Right atrium auricular region (tissue), 2 donors: ENCODE results near the gene LIMCH1. TPM values are rescaled to one million over a fixed set of nuclear protein-coding genes. Genes with fewer than 3 reads are reported as not detected.

ENCODE experiments used
- DNase-seq: peaks from one replicate; pipeline ENCODE4 v3.0.0-alpha.2; 2019; ENCODE audit warnings: low spot score
- H3K27ac ChIP-seq, 2 donors: fragments of 200-600 bp; sonication (generic); 1 replicate in 1 of 2; 2 replicates in 1 of 2; pipeline ENCODE4 v1.5.1; 2016 to 2019
- H3K27me3 ChIP-seq, 2 donors: fragments of 200-600 bp; sonication (generic); one replicate each; pipeline versions ENCODE4 v1.5.1 to v1.6.0; 2017 to 2019
- H3K36me3 ChIP-seq: fragments of 200-600 bp; sonication (generic); one replicate; pipeline ENCODE4 v1.5.1; 2016
- H3K4me1 ChIP-seq, 2 donors: fragments of 200-600 bp; sonication (generic); one replicate each; pipeline versions ENCODE4 v1.5.1 to v1.6.0; 2017 to 2019
- H3K4me3 ChIP-seq, 2 donors: fragments of 200-600 bp; sonication (generic); 1 replicate in 1 of 2; 2 replicates in 1 of 2; pipeline ENCODE4 v1.5.1; 2017 to 2019; ENCODE audit warnings: mild to moderate bottlenecking in 1 of 2, moderate library complexity in 1 of 2
- H3K9me3 ChIP-seq, 2 donors: fragments of 200-600 bp; sonication (generic); one replicate each; pipeline ENCODE4 v1.5.1; 2019
- CTCF ChIP-seq, 2 donors: fragments of 200-600 bp; sonication (generic); IDR thresholded peaks; one replicate each; pipeline ENCODE4 v1.5.1; 2019; ENCODE audit warnings: antibody characterized with exemption in 2 of 2
- total RNA-seq, 2 donors: library from RNA; depleted of rRNA; stranded (reverse); fragments of >200 nt; gene quantifications; one replicate each; pipeline ENCODE4 v1.1.0, GENCODE V29; 2016

LIMCH1 gene
- total RNA-seq, 2 donors from 2014 or later: 76.1 to 101 TPM

GRCh38 chr4:41632481-41633073 is 94.6 kb downstream of the LIMCH1 start:
- Histone ChIP-seq H3K36me3 (peaks cover 7% of the 10 kb centered on the region), H3K27ac (no peak overlapping the region), H3K4me1 (peaks cover 0 to 3% of the 10 kb centered on the region in 2 donors), H3K27me3 (no peaks in the 10 kb centered on the region), H3K4me3 (no peak overlapping the region), H3K9me3 (no peaks in the 10 kb centered on the region)
- DNase-seq: no peak
- TF ChIP-seq CTCF (IDR thresholded peaks at IDR 0.05): no peak

GRCh38 chr4:41633321-41633720 is 95.4 kb downstream of the LIMCH1 start:
- H3K9me3 ChIP-seq: no peaks in the 10 kb centered on the region
- TF ChIP-seq CTCF (IDR thresholded peaks at IDR 0.05): no peak
- peaks cover 0 to 3% of the 10 kb centered on the region in 2 donors for H3K4me1 ChIP-seq
- H3K27me3 ChIP-seq: no peaks in the 10 kb centered on the region
- no peak overlapping the region for H3K4me3 ChIP-seq
- H3K36me3 ChIP-seq: peaks cover 7% of the 10 kb centered on the region
- H3K27ac ChIP-seq: no peak overlapping the region
- DNase-seq: no peak

DNA sequence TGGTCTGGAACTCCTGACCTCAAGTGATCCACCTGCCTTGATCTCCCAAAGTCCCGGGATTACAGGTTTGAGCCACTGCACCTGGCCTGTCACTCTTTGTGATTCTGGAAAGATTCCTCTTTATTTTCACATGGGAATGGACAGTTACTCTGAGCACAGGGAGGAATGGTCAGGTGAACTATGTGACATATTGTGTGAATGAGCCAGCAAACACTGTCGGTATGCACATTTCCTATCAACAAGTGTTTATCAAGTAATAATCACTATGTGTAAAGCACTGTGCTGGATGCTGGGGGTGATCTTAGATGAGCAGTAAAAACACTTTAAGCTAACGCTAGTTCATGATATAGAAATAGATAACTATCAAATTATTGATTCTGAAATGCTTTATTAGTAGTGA is 97.5 kb downstream of the LIMCH1 start:
- no peak overlapping the region for H3K27ac ChIP-seq
- peaks cover 7% of the 10 kb centered on the region for H3K36me3 ChIP-seq
- TF ChIP-seq CTCF (IDR thresholded peaks at IDR 0.05): no peak
- no peak overlapping the region for H3K4me3 ChIP-seq
- DNase-seq: no peak
- peaks cover 0 to 3% of the 10 kb centered on the region in 2 donors for H3K4me1 ChIP-seq
- no peaks in the 10 kb centered on the region for H3K9me3 ChIP-seq
- no peaks in the 10 kb centered on the region for H3K27me3 ChIP-seq

GRCh38 chr4:41638203-41638602 is 100.2 kb downstream of the LIMCH1 start:
- TF ChIP-seq CTCF (IDR thresholded peaks at IDR 0.05): no peak

GRCh38 chr4:41638866-41639265 is 100.9 kb downstream of the LIMCH1 start:
- peaks cover 0 to 2% of the 10 kb centered on the region in 2 donors for H3K4me1 ChIP-seq
- no peak for DNase-seq
- H3K27ac ChIP-seq: no peak overlapping the region
- no peaks in the 10 kb centered on the region for H3K36me3 ChIP-seq
- no peaks in the 10 kb centered on the region for H3K27me3 ChIP-seq
- no peaks in the 10 kb centered on the region for H3K9me3 ChIP-seq
- no peak overlapping the region for H3K4me3 ChIP-seq
- TF ChIP-seq CTCF (IDR thresholded peaks at IDR 0.05): no peak

More at GRCh38 chr4:41638203-41638602, 100.2 kb downstream of the LIMCH1 start:
- DNase-seq: no peak
- no peak overlapping the region for H3K27ac ChIP-seq
- H3K9me3 ChIP-seq: no peaks in the 10 kb centered on the region
- H3K27me3 ChIP-seq: no peaks in the 10 kb centered on the region
- H3K4me3 ChIP-seq: no peak overlapping the region
- peaks cover 5% of the 10 kb centered on the region for H3K36me3 ChIP-seq
- peaks cover 0 to 2% of the 10 kb centered on the region in 2 donors for H3K4me1 ChIP-seq

GRCh38 chr4:41639291-41639690 is 101.3 kb downstream of the LIMCH1 start:
- DNase-seq: no peak
- no peaks in the 10 kb centered on the region for H3K36me3 ChIP-seq
- H3K27ac ChIP-seq: no peak overlapping the region
- no peaks in the 10 kb centered on the region for H3K27me3 ChIP-seq
- peaks cover 0 to 7% of the 10 kb centered on the region in 2 donors for H3K4me1 ChIP-seq
- H3K4me3 ChIP-seq: no peak overlapping the region
- no peak for TF ChIP-seq CTCF (IDR thresholded peaks at IDR 0.05)
- H3K9me3 ChIP-seq: no peaks in the 10 kb centered on the region
